HG03108 (cell line): ENCODE data around the gene IFNA14.
"Not testable (repeated sequence)": the region's sequence is repeated elsewhere in the genome, so short reads cannot be mapped to it uniquely, and the experiment has no call there.

ENCODE experiments used
- ATAC-seq: cut with Tn5 transposase; IDR thresholded peaks from one replicate; pipeline ENCODE4 v1.9.1; 2021; ENCODE audit warnings: moderate library complexity; ENCODE audit not compliant: unreplicated experiment

IFNA14 gene

GRCh38 chr9:21217211-21217610 lies 22.6 kb downstream of the IFNA14 start, which contains the start of gene IFNA16:
Gene IFNA16, minus strand, starts transcription at chr9:21217311. Its CDS starts 6 bp downstream, at chr9:21217305.
- ATAC-seq, result not testable (repeated sequence)

- ATAC-seq, result peak; percentile 61
Observed at GRCh38 chr9:21213411-21214326, 26.1 kb downstream of the IFNA14 start.

GRCh38 chr9:21212160-21212559 lies 27.6 kb downstream of the IFNA14 start:
- not testable (repeated sequence) for ATAC-seq

DNA sequence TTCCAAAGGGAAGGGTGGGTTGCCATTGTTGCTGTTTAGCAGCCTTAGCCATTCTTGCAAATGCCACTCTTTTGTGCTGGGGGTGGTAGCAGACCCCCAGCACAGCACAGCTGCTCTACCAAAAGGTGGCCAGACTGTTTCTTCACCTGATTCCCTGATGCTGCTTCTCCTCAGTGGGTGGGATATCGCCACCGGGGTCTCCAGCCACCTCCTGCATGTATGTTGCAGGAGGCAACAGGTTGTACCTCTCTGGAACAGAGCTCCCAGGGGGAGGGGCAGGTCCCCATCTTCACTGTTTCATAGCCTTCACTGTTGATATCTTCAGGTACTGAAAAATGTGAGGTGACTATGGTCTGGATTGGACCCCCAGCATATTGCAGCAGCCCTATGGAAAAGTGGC lies 29.0 kb downstream of the IFNA14 start:
- ATAC-seq, result not testable (repeated sequence)

- no peak for ATAC-seq
Observed at GRCh38 chr9:21210311-21210710, 29.5 kb downstream of the IFNA14 start.

DNA sequence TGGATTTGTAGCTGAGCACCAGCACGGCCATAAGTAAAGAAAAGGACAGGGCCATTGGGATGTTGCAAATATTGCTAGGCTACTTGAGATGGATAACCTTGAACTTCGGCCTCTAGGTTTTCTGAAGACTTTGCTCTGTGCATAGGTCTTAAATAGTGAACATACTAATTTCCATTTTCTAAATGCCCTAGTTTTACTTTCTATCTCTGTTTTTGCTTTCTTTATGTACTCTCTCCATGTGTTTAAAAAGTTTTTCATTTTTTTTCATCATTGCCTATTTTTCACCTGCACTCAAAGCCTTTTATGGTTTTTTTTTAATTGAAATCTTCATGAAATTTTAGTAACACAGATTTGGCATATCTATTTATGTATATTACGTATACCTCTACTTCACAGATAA lies 32.8 kb downstream of the IFNA14 start, which contains the start of gene IFNA10:
TSS of gene IFNA10 (minus strand) at position 101 of the 400 bp plus-strand sequence. CDS start at position 55, 46 bp downstream.
- ATAC-seq, result not testable (repeated sequence)

DNA sequence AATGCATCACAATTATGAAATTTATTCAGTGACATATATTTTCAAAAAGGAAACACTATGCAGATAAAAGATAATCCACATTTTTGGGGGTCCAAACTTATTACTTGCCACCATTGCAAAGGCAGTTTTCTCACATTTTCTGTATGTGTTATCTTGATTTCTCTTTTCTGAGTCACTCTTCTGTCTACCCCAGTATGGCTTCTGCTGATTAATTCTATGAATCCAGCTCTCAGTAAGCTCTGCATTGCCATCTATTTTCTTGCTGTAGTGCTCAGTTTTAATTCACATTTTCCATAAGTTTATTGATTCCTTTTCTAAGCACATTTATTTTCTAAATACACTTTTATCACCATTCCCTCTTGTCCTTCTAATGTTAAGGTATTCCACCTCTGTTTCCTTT lies 34.6 kb downstream of the IFNA14 start:
- ATAC-seq, result no peak

DNA sequence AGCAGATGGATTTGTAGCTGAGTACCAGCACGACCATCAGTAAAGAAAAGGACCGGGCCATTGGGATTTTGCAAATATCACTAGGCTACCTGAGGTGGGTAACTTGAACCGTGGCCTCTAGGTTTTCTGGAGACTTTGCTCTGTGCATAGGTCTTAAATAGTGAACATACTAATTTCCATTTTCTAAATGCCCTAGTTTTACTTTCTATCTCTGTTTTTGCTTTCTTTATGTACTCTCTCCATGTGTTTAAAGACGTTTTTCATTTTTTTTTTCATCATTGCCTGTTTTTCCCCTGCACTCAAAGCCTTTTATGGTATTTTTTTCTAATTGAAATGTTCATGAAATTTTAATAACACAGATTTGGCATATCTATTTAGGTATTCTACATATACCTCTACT lies 37.7 kb downstream of the IFNA14 start, which contains the start of gene IFNA7:
TSS of gene IFNA7 (minus strand) at position 101 of the 400 bp plus-strand sequence. CDS start at position 61, 40 bp downstream.
- not testable (repeated sequence) for ATAC-seq

GRCh38 chr9:21194867-21195776 lies 44.7 kb downstream of the IFNA14 start:
- peak; percentile 91 for ATAC-seq
